ENCODE results near the gene TKT.
A peak's percentile ranks its signal among the peaks of the same experiment; 100 is the strongest.

DNA sequence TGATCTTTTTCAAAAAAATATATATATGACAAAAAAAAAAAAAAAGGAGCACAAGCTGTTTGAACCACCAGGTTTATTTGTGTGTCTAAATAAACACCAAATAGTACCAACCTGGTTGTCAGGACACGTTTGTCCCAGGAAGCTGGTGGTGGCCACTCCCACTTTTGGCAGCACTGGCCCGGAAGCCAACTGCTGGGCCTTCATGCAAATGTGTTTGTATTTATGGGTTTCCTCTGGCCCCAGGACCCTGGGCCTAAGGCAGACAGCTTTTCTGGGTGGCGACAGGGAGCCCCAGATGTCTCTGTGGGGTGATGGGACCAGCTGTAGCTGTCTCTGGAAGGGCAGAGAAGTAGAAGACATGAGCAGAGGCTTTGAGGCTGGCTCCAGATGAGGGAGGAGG is 63.2 kb downstream of the TKT start:
- no peak for TF ChIP-seq POLR2A (IDR thresholded peaks at IDR 0.05)
- TF ChIP-seq, protein P1, sequence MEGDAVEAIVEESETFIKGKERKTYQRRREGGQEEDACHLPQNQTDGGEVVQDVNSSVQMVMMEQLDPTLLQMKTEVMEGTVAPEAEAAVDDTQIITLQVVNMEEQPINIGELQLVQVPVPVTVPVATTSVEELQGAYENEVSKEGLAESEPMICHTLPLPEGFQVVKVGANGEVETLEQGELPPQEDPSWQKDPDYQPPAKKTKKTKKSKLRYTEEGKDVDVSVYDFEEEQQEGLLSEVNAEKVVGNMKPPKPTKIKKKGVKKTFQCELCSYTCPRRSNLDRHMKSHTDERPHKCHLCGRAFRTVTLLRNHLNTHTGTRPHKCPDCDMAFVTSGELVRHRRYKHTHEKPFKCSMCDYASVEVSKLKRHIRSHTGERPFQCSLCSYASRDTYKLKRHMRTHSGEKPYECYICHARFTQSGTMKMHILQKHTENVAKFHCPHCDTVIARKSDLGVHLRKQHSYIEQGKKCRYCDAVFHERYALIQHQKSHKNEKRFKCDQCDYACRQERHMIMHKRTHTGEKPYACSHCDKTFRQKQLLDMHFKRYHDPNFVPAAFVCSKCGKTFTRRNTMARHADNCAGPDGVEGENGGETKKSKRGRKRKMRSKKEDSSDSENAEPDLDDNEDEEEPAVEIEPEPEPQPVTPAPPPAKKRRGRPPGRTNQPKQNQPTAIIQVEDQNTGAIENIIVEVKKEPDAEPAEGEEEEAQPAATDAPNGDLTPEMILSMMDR (IDR thresholded peaks at IDR 0.05): peak in 1 of 6 experiments; percentile 8

All from esophagus squamous epithelium (tissue), 4 donors.